OCI-LY7 (cell line): ENCODE results near the gene KCNN3.

Experiments used
- EZH2phosphoT487 ChIP-seq: fragments of 200-600 bp; sonication (generic); IDR thresholded peaks from 2 replicates; pipeline ENCODE4 v1.6.1; 2018; ENCODE audit warnings: low read depth, borderline replicate concordance, mild to moderate bottlenecking, mixed run types, antibody characterized with exemption, low read length, moderate library complexity, mixed read lengths
- TF ChIP-seq, protein P1 (sequence below): fragments of 200-600 bp; sonication (generic); conservative IDR thresholded peaks from 2 replicates; pipeline ENCODE4 v1.5.1; 2014; ENCODE audit warnings: mild to moderate bottlenecking, antibody characterized with exemption, low read length, moderate library complexity, mixed read lengths

DNA sequence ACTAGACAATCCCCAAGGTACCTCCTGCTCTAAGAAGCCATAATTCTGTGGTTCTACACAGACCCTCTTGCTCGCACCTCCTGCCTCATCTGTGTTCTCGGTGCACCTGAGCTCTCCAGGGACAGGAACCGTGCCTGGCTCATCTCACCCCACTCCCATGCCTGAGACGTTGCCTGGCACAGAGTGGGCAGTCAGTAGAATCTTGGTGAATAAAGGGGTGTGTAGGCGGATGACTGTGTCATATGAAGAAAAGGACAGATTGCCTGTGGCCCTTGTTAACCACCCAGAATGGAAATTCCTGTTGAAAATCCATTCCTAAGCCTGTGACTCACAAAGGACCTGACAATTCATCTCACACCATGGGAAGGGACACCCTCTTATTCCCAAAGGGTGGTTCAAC is 92.9 kb downstream of the KCNN3 start:
- TF ChIP-seq, protein P1, sequence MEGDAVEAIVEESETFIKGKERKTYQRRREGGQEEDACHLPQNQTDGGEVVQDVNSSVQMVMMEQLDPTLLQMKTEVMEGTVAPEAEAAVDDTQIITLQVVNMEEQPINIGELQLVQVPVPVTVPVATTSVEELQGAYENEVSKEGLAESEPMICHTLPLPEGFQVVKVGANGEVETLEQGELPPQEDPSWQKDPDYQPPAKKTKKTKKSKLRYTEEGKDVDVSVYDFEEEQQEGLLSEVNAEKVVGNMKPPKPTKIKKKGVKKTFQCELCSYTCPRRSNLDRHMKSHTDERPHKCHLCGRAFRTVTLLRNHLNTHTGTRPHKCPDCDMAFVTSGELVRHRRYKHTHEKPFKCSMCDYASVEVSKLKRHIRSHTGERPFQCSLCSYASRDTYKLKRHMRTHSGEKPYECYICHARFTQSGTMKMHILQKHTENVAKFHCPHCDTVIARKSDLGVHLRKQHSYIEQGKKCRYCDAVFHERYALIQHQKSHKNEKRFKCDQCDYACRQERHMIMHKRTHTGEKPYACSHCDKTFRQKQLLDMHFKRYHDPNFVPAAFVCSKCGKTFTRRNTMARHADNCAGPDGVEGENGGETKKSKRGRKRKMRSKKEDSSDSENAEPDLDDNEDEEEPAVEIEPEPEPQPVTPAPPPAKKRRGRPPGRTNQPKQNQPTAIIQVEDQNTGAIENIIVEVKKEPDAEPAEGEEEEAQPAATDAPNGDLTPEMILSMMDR, result no peak
- TF ChIP-seq EZH2phosphoT487, result no peak
